ENCODE results near the gene EXOC3L4. TPM values are rescaled to one million over a fixed set of nuclear protein-coding genes. Genes with fewer than 3 reads are reported as not detected.

Gene EXOC3L4
- total and polyA plus RNA-seq, 9 of the 15 experiments (the other 6 are each of a cell fraction or from before 2014, with no cell fraction given): 0.10 to 6.7 (median 0.98) TPM; not detected in 1

- TF ChIP-seq, protein P1, sequence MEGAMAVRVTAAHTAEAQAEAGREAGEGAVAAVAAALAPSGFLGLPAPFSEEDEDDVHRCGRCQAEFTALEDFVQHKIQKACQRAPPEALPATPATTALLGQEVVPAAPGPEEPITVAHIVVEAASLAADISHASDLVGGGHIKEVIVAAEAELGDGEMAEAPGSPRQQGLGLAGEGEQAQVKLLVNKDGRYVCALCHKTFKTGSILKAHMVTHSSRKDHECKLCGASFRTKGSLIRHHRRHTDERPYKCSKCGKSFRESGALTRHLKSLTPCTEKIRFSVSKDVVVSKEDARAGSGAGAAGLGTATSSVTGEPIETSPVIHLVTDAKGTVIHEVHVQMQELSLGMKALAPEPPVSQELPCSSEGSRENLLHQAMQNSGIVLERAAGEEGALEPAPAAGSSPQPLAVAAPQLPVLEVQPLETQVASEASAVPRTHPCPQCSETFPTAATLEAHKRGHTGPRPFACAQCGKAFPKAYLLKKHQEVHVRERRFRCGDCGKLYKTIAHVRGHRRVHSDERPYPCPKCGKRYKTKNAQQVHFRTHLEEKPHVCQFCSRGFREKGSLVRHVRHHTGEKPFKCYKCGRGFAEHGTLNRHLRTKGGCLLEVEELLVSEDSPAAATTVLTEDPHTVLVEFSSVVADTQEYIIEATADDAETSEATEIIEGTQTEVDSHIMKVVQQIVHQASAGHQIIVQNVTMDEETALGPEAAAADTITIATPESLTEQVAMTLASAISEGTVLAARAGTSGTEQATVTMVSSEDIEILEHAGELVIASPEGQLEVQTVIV (CRISPR knock-in tag; IDR thresholded peaks at IDR 0.05; ENCODE audit: borderline replicate concordance): no peak
- TF ChIP-seq CREB5 (CRISPR knock-in tag; IDR thresholded peaks at IDR 0.05) (no peak), KAT7 (CRISPR knock-in tag; IDR thresholded peaks at IDR 0.05; ENCODE audit: borderline replicate concordance) (no peak), KLF16 (IDR thresholded peaks at IDR 0.05) (no peak), ARHGAP35 (IDR thresholded peaks at IDR 0.05; ENCODE audit: partially characterized antibody) (peak; percentile 49), PRPF4 (IDR thresholded peaks at IDR 0.05; ENCODE audit: insufficient read depth, low read depth, low read length, poor library complexity, severe bottlenecking) (no peak), SMAD2 (IDR thresholded peaks at IDR 0.05; ENCODE audit: low read depth, low read length) (no peak), E2F6 (IDR thresholded peaks at IDR 0.05; ENCODE audit: borderline replicate concordance in 1 of 2, extremely low read depth in 1 of 2, insufficient read depth in 1 of 2, insufficient read length in 1 of 2, low read depth in 1 of 2, low read length in 1 of 2, poor library complexity in 1 of 2, severe bottlenecking in 1 of 2) (no peak)
- TF ChIP-seq, protein P2, sequence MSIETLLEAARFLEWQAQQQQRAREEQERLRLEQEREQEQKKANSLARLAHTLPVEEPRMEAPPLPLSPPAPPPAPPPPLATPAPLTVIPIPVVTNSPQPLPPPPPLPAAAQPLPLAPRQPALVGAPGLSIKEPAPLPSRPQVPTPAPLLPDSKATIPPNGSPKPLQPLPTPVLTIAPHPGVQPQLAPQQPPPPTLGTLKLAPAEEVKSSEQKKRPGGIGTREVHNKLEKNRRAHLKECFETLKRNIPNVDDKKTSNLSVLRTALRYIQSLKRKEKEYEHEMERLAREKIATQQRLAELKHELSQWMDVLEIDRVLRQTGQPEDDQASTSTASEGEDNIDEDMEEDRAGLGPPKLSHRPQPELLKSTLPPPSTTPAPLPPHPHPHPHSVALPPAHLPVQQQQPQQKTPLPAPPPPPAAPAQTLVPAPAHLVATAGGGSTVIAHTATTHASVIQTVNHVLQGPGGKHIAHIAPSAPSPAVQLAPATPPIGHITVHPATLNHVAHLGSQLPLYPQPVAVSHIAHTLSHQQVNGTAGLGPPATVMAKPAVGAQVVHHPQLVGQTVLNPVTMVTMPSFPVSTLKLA (conservative IDR thresholded peaks at IDR 0.05): peak in 1 of 2 experiments; percentile 69; a peak in 3 of 4 replicates
- TF ChIP-seq, protein P3, sequence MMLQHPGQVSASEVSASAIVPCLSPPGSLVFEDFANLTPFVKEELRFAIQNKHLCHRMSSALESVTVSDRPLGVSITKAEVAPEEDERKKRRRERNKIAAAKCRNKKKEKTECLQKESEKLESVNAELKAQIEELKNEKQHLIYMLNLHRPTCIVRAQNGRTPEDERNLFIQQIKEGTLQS (IDR thresholded peaks at IDR 0.05): no peak
- TF ChIP-seq, protein P3 (CRISPR knock-in tag; conservative IDR thresholded peaks at IDR 0.05): no peak
- TF ChIP-seq, protein P4, sequence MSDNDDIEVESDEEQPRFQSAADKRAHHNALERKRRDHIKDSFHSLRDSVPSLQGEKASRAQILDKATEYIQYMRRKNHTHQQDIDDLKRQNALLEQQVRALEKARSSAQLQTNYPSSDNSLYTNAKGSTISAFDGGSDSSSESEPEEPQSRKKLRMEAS (CRISPR knock-in tag; IDR thresholded peaks at IDR 0.05): no peak
- TF ChIP-seq, protein P5, sequence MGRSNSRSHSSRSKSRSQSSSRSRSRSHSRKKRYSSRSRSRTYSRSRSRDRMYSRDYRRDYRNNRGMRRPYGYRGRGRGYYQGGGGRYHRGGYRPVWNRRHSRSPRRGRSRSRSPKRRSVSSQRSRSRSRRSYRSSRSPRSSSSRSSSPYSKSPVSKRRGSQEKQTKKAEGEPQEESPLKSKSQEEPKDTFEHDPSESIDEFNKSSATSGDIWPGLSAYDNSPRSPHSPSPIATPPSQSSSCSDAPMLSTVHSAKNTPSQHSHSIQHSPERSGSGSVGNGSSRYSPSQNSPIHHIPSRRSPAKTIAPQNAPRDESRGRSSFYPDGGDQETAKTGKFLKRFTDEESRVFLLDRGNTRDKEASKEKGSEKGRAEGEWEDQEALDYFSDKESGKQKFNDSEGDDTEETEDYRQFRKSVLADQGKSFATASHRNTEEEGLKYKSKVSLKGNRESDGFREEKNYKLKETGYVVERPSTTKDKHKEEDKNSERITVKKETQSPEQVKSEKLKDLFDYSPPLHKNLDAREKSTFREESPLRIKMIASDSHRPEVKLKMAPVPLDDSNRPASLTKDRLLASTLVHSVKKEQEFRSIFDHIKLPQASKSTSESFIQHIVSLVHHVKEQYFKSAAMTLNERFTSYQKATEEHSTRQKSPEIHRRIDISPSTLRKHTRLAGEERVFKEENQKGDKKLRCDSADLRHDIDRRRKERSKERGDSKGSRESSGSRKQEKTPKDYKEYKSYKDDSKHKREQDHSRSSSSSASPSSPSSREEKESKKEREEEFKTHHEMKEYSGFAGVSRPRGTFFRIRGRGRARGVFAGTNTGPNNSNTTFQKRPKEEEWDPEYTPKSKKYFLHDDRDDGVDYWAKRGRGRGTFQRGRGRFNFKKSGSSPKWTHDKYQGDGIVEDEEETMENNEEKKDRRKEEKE (IDR thresholded peaks at IDR 0.05; ENCODE audit: borderline replicate concordance in 1 of 2, control insufficient read depth in 1 of 2, low read depth in 2 of 2, low read length in 1 of 2): 0 out of 4 replicates have a peak, but pooled peaks of 1 of the 2 experiments have one; percentile 13
These were observed 10.3 kb downstream of the EXOC3L4 start (continued) for GRCh38 chr14:103104654-103105452.
